Testis (tissue), 2 donors: ENCODE data around the gene RAMP2.

Experiments
- CTCF ChIP-seq, 3 experiments: fragments of 450-650 bp in 2 of 3; fragments of 200-600 bp in 1 of 3; sonication (generic) in 1 of 3; IDR thresholded peaks; one replicate each; pipeline ENCODE4 v1.5.1; 2016 to 2019; ENCODE audit warnings: antibody characterized with exemption in 3 of 3, mild to moderate bottlenecking in 2 of 3, moderate library complexity in 1 of 3
- POLR2A ChIP-seq: fragments of 450-650 bp; IDR thresholded peaks from one replicate; pipeline ENCODE4 v1.6.1; 2017; ENCODE audit warnings: antibody characterized with exemption, mild to moderate bottlenecking, moderate library complexity

DNA sequence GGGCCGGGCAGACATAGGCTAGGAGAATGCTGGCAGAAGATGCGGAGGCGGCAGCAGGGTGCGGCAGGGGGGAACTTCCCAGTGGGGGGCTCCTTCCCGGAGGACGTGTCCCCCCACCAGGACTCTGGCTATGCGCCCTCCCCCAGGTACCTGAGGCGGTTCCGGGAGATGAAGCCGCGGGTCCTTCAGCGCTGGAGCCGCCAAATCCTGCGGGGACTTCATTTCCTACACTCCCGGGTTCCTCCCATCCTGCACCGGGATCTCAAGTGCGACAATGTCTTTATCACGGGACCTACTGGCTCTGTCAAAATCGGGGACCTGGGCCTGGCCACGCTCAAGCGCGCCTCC, 22.7 kb downstream of the RAMP2 start:
- no peak for TF ChIP-seq POLR2A
- no peak for TF ChIP-seq CTCF (IDR thresholded peaks at IDR 0.05)
